H1 (cell line): Measurements from ENCODE around the gene DPP10. TPM values are rescaled to one million over a fixed set of nuclear protein-coding genes. Genes with fewer than 3 reads are reported as not detected.

Experiments
- CTCF ChIA-PET: fragments of 300-600 bp; sonication (Branson Sonifier 250); formaldehyde crosslinking; loops from one replicate; lab custom pipeline; 2021; ENCODE audit not compliant: partially characterized antibody; lab: Charles Lee
- POLR2A ChIA-PET: fragments of 300-600 bp; sonication (Branson Sonifier 250); formaldehyde crosslinking; loops from one replicate; lab custom pipeline; 2021; ENCODE audit warnings: inconsistent platforms; ENCODE audit not compliant: partially characterized antibody; lab: Charles Lee
- DNase-seq, 2 experiments: peaks; one replicate each; pipeline versions ENCODE4 v3.0.0 to v3.0.0-alpha.2; 2010 to 2022; ENCODE audit warnings: low spot score in 2 of 2, low read depth in 1 of 2, mixed read lengths in 1 of 2
- FAIRE-seq: peaks from 2 replicates; lab custom pipeline; 2011; peaks lifted over from hg19 to GRCh38; lab: Jason Lieb, UNC
- H2AFZ ChIP-seq: 2 replicates; pipeline ENCODE4 v1.8.1; 2012; ENCODE audit warnings: low read length, inconsistent platforms
- H2AK5ac ChIP-seq: 2 replicates; pipeline ENCODE4 v1.6.1; 2013; ENCODE audit warnings: low read depth, low read length
- H2BK120ac ChIP-seq: replicated peaks from 2 replicates; pipeline ENCODE3; 2013; ENCODE audit warnings: low read depth, low read length, inconsistent platforms
- H2BK12ac ChIP-seq: 2 replicates; pipeline ENCODE4 v1.6.1; 2013; ENCODE audit warnings: low read depth, low read length
- H2BK15ac ChIP-seq: 2 replicates; pipeline ENCODE4 v1.6.1; 2013; ENCODE audit warnings: low read length
- H2BK20ac ChIP-seq: 2 replicates; pipeline ENCODE4 v1.6.1; 2013; ENCODE audit warnings: low read length
- H2BK5ac ChIP-seq: 2 replicates; pipeline ENCODE4 v1.6.1; 2013; ENCODE audit warnings: low read depth, low read length
- H3K14ac ChIP-seq: 2 replicates; pipeline ENCODE4 v1.6.1; 2013; ENCODE audit warnings: inconsistent platforms; ENCODE audit not compliant: insufficient read length
- H3K18ac ChIP-seq: 2 replicates; pipeline ENCODE4 v1.6.1; 2013; ENCODE audit warnings: low read length; ENCODE audit errors: extremely low read depth
- H3K23ac ChIP-seq: 2 replicates; pipeline ENCODE4 v1.6.1; 2013; ENCODE audit warnings: inconsistent platforms; ENCODE audit not compliant: insufficient read length
- H3K23me2 ChIP-seq: 2 replicates; pipeline ENCODE4 v1.6.1; 2013; ENCODE audit warnings: low read depth, low read length
- H3K27ac ChIP-seq: 2 replicates; pipeline ENCODE4 v1.6.1; 2011; ENCODE audit warnings: low read depth, low read length, inconsistent platforms
- H3K27me3 ChIP-seq, 4 experiments: replicated peaks in 1 of 4; 1 replicate in 1 of 4; 2 replicates in 3 of 4; pipeline versions ENCODE4 v1.6.1 to v1.8.1; 2011 to 2013; ENCODE audit warnings: low read length in 3 of 4, mild to moderate bottlenecking in 3 of 4, inconsistent platforms in 2 of 4, mixed read lengths in 2 of 4, moderate library complexity in 1 of 4; ENCODE audit not compliant: control insufficient read depth in 3 of 4, insufficient read depth in 3 of 4; ENCODE audit errors: extremely low read depth in 1 of 4
- H3K36me3 ChIP-seq, 4 experiments: 2 replicates each; pipeline versions ENCODE4 v1.6.1 to v1.8.1; 2011 to 2013; ENCODE audit warnings: mild to moderate bottlenecking in 4 of 4, low read length in 3 of 4, moderate library complexity in 2 of 4, control low read depth in 1 of 4, inconsistent platforms in 1 of 4; ENCODE audit not compliant: insufficient read depth in 4 of 4, control insufficient read depth in 2 of 4
- H3K4ac ChIP-seq: replicated peaks from 2 replicates; pipeline ENCODE3; 2013; ENCODE audit warnings: low read length, low read depth, mixed read lengths, inconsistent platforms; ENCODE audit not compliant: insufficient read length
- H3K4me1 ChIP-seq, 4 experiments: replicated peaks in 1 of 4; 1 replicate in 1 of 4; 2 replicates in 3 of 4; pipeline versions ENCODE4 v1.6.1 to v1.8.1; 2011 to 2013; ENCODE audit warnings: low read length in 3 of 4, inconsistent platforms in 2 of 4, mixed read lengths in 1 of 4; ENCODE audit not compliant: insufficient read depth in 4 of 4, control insufficient read depth in 3 of 4
- H3K4me2 ChIP-seq, 2 experiments: 2 replicates each; pipeline versions ENCODE4 v1.6.1 to v1.8.1; 2011 to 2013; ENCODE audit warnings: low read depth in 2 of 2, low read length in 2 of 2, control low read depth in 1 of 2, inconsistent platforms in 1 of 2, mild to moderate bottlenecking in 1 of 2; ENCODE audit not compliant: insufficient read depth in 1 of 2
- H3K4me3 ChIP-seq, 4 experiments: fragments of 200-600, 300-600 bp in 1 of 4; sonication (generic), shearing (Covaris generic), sonication (Bioruptor Twin) in 1 of 4; 2 replicates each; pipeline versions ENCODE4 v1.5.1 to v1.8.1; 2011 to 2016; ENCODE audit warnings: low read length in 4 of 4, low read depth in 3 of 4, control low read depth in 2 of 4, inconsistent platforms in 2 of 4, mild to moderate bottlenecking in 2 of 4, mixed read lengths in 1 of 4, moderate library complexity in 1 of 4; ENCODE audit not compliant: insufficient read depth in 2 of 4; ENCODE audit errors: extremely low read depth in 1 of 4
- H3K56ac ChIP-seq: replicated peaks from 2 replicates; pipeline ENCODE3; 2013; ENCODE audit warnings: low read depth, mild to moderate bottlenecking, mixed read lengths, low read length, inconsistent platforms; ENCODE audit not compliant: insufficient read length
- H3K79me1 ChIP-seq: 2 replicates; pipeline ENCODE4 v1.6.1; 2013; ENCODE audit warnings: low read depth, low read length, control low read depth
- H3K79me2 ChIP-seq, 2 experiments: 2 replicates each; pipeline versions ENCODE4 v1.6.1 to v1.8.1; 2012 to 2013; ENCODE audit warnings: low read length in 2 of 2, mild to moderate bottlenecking in 2 of 2, inconsistent platforms in 1 of 2; ENCODE audit not compliant: insufficient read depth in 2 of 2, control insufficient read depth in 1 of 2
- H3K9ac ChIP-seq, 4 experiments: replicated peaks in 1 of 4; 1 replicate in 1 of 4; 2 replicates in 3 of 4; pipeline versions ENCODE4 v1.6.1 to v1.8.1; 2011 to 2013; ENCODE audit warnings: low read depth in 3 of 4, low read length in 3 of 4, control low read depth in 2 of 4, mild to moderate bottlenecking in 2 of 4, moderate library complexity in 2 of 4, inconsistent platforms in 1 of 4; ENCODE audit errors: extremely low read depth in 1 of 4
- H3K9me3 ChIP-seq, 2 experiments: 2 replicates each; pipeline versions ENCODE4 v1.6.1 to v1.8.1; 2012 to 2013; ENCODE audit warnings: mild to moderate bottlenecking in 2 of 2, moderate library complexity in 2 of 2, control low read depth in 1 of 2, inconsistent platforms in 1 of 2, low read depth in 1 of 2, low read length in 1 of 2, mixed read lengths in 1 of 2; ENCODE audit not compliant: insufficient read depth in 2 of 2
- H4K20me1 ChIP-seq, 2 experiments: replicated peaks in 1 of 2; 2 replicates each; pipeline versions ENCODE3 to v1.8.1; 2011 to 2013; ENCODE audit warnings: inconsistent platforms in 2 of 2, low read length in 2 of 2, mild to moderate bottlenecking in 1 of 2; ENCODE audit not compliant: insufficient read depth in 2 of 2, control insufficient read depth in 1 of 2
- H4K5ac ChIP-seq: 2 replicates; pipeline ENCODE4 v1.6.1; 2013; ENCODE audit warnings: low read length, low read depth, mixed read lengths, inconsistent platforms; ENCODE audit not compliant: insufficient read length
- H4K8ac ChIP-seq: 2 replicates; pipeline ENCODE4 v1.8.0; 2013; ENCODE audit warnings: mild to moderate bottlenecking, moderate library complexity, low read length, inconsistent platforms; ENCODE audit not compliant: insufficient read depth; ENCODE audit errors: extremely low read depth
- H4K91ac ChIP-seq: replicated peaks from 2 replicates; pipeline ENCODE3; 2013; ENCODE audit warnings: low read length, mixed read lengths, inconsistent platforms; ENCODE audit not compliant: insufficient read length
- CEBPB ChIP-seq: IDR thresholded peaks from 2 replicates; pipeline ENCODE4 v1.6.1; 2012; ENCODE audit warnings: low read depth, low read length
- JUN ChIP-seq: IDR thresholded peaks from 2 replicates; pipeline ENCODE4 v1.6.1; 2011; ENCODE audit warnings: low read depth, mild to moderate bottlenecking, improper control_type of control experiment, low read length
- MAFK ChIP-seq: IDR thresholded peaks from 2 replicates; pipeline ENCODE4 v1.6.1; 2012; ENCODE audit warnings: low read depth, mild to moderate bottlenecking, improper control_type of control experiment, low read length
- POLR2A ChIP-seq, 2 experiments: IDR thresholded peaks; 1 replicate in 1 of 2; 2 replicates in 1 of 2; pipeline ENCODE4 v1.6.1; 2011; ENCODE audit warnings: low read depth in 2 of 2, low read length in 2 of 2, mild to moderate bottlenecking in 2 of 2; ENCODE audit errors: control extremely low read depth in 1 of 2
- SP4 ChIP-seq: IDR thresholded peaks from 2 replicates; pipeline ENCODE4 v1.6.1; 2012; ENCODE audit warnings: low read length, inconsistent platforms
- WGBS, 2 experiments: shearing (Covaris generic) in 1 of 2; methylation state at CpG; one replicate each; pipeline versions ENCODE4 v1.1.6 to v1.1.7; 2013 to 2015; ENCODE audit warnings: low lambda C conversion rate in 2 of 2, mixed read lengths in 2 of 2, inconsistent platforms in 1 of 2, low coverage in 1 of 2, missing lambda C conversion rate in 1 of 2; ENCODE audit not compliant: insufficient replicate concordance in 2 of 2, insufficient coverage in 1 of 2, insufficient read length in 1 of 2; ENCODE audit errors: extremely low coverage in 1 of 2, missing lambda C conversion rate in 1 of 2; 5-methylcytosine and 5-hydroxymethylcytosine counted together
- polyA plus RNA-seq, 7 experiments: library from polyadenylated mRNA; depleted of rRNA in 3 of 7; stranded (reverse) in 5 of 7; unstranded in 2 of 7; fragments of >200 nt in 5 of 7; fragments of 200-250 nt in 2 of 7; gene quantifications; 1 replicate in 5 of 7; 2 replicates in 1 of 7; 4 replicates in 1 of 7; pipeline versions ENCODE4 v1.2.1 to v1.2.3, GENCODE V29; 2011 to 2013; ENCODE audit warnings: missing spikeins in 2 of 7, mixed read lengths in 2 of 7
- total RNA-seq: library from RNA; stranded (reverse); fragmentation: NEBNext Ultra II Directional; extraction: Animal tissue kit (Norgen Biotek cat#: 25700); gene quantifications from 2 replicates; pipeline ENCODE4 v1.2.1, GENCODE V29; 2021
- TF ChIP-seq, protein P1 (sequence below): IDR thresholded peaks from 2 replicates; pipeline ENCODE4 v1.6.1; 2011; ENCODE audit warnings: low read depth, mild to moderate bottlenecking, low read length; ENCODE audit not compliant: insufficient read depth

DPP10 gene
- total and polyA plus RNA-seq, 2 of the 8 experiments (the other 6 are each of a cell fraction or from before 2014, with no cell fraction given), result 3.3 to 7.2 TPM

- no peak overlapping the region for H3K27ac ChIP-seq
- H3K27me3 ChIP-seq, result no peaks in the 10 kb centered on the region
- H2AK5ac ChIP-seq, result no peak overlapping the region
- FAIRE-seq (no peak), DNase-seq (no peak)
- no peak overlapping the region for H2AFZ ChIP-seq
- CTCF ChIA-PET, result interaction anchor here (1.2 kb wide), 2 partner anchors 14 to 571 kb away, joined by 3 read pairs; no protein-coding TSS in a partner anchor
- no peak overlapping the region for H2BK20ac ChIP-seq
- no peak overlapping the region for H3K4ac ChIP-seq
- peaks cover 0 to 8% of the 10 kb centered on the region in 2 experiments; a peak in 1 of 4 replicates for H3K79me2 ChIP-seq
- peaks cover 0 to 2% (median under 1%) of the 10 kb centered on the region in 4 experiments; a peak in 2 of 7 replicates for H3K4me1 ChIP-seq
- no peak overlapping the region for H3K4me3 ChIP-seq
- no peak overlapping the region for H2BK12ac ChIP-seq
- no peak overlapping the region for H3K23ac ChIP-seq
- no peak overlapping the region for H3K4me2 ChIP-seq
- no peaks in the 10 kb centered on the region for H3K9me3 ChIP-seq
- H4K8ac ChIP-seq, result no peak overlapping the region
- TF ChIP-seq, protein P1, sequence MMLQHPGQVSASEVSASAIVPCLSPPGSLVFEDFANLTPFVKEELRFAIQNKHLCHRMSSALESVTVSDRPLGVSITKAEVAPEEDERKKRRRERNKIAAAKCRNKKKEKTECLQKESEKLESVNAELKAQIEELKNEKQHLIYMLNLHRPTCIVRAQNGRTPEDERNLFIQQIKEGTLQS, result no peak
- TF ChIP-seq MAFK (no peak), SP4 (no peak), CEBPB (peak; percentile 9; the same call in 1 of the 2 replicates), POLR2A (IDR thresholded peaks at IDR 0.05; ENCODE audit: control extremely low read depth in 1 of 2, low read depth in 2 of 2, low read length in 2 of 2) (no peak), JUN (no peak)
- no peaks in the 10 kb centered on the region for H3K79me1 ChIP-seq
- H2BK120ac ChIP-seq, result no peak overlapping the region
- no peaks in the 10 kb centered on the region for H3K36me3 ChIP-seq
- no peak overlapping the region for H2BK5ac ChIP-seq
- H4K91ac ChIP-seq, result no peak overlapping the region
- WGBS, 2 experiments, result 88% methylated on average over 1 of the region's 1 CpG; no CpG with 5 or more reads in 1 of the 2 experiments
- POLR2A ChIA-PET, result no interaction called here
- no peak overlapping the region for H4K5ac ChIP-seq
- no peak overlapping the region for H3K56ac ChIP-seq
- no peaks in the 10 kb centered on the region for H3K23me2 ChIP-seq
- no peak overlapping the region for H3K14ac ChIP-seq
- no peak overlapping the region for H3K9ac ChIP-seq
- H3K18ac ChIP-seq, result no peak overlapping the region
- H2BK15ac ChIP-seq, result no peak overlapping the region
- H4K20me1 ChIP-seq, result peaks cover 0 to 4% of the 10 kb centered on the region in 2 experiments
These were observed 727.4 kb downstream of the DPP10 start for GRCh38 chr2:115169814-115170213.
